PC-9 (cell line): ENCODE results near the gene CDH22.

ENCODE experiments used
- CTCF ChIP-seq: fragments of 200-600 bp; sonication (generic); conservative IDR thresholded peaks from 2 replicates; pipeline ENCODE4 v1.6.1; 2017; ENCODE audit warnings: mixed run types, antibody characterized with exemption, mild to moderate bottlenecking, moderate library complexity
- EZH2 ChIP-seq: fragments of 200-600 bp; sonication (generic); IDR thresholded peaks from 2 replicates; pipeline ENCODE4 v1.8.0; 2017; ENCODE audit warnings: antibody characterized with exemption, low read depth

- TF ChIP-seq CTCF (no peak), EZH2 (no peak)
Observed at GRCh38 chr20:46261456-46262253, 46.6 kb downstream of the CDH22 start.
